H1 (cell line): Measurements from ENCODE around the gene CCDC15. TPM values are rescaled to one million over a fixed set of nuclear protein-coding genes. Genes with fewer than 3 reads are reported as not detected.

ENCODE experiments used
- ASH2L ChIP-seq: fragments of 200-600, 300-600 bp; sonication (generic); IDR thresholded peaks from one replicate; pipeline ENCODE4 v1.7.1; 2017; ENCODE audit warnings: low read length
- HDAC6 ChIP-seq: IDR thresholded peaks from one replicate; pipeline ENCODE4 v1.7.1; 2012; ENCODE audit warnings: low read depth, mild to moderate bottlenecking, inconsistent platforms, low read length, moderate library complexity
- KDM5A ChIP-seq: fragments of 200-600 bp; IDR thresholded peaks from 2 replicates; pipeline ENCODE4 v1.7.1; 2012; ENCODE audit warnings: mild to moderate bottlenecking, low read length, inconsistent platforms, mixed read lengths
- NANOG ChIP-seq: IDR thresholded peaks from 2 replicates; pipeline ENCODE4 v1.6.1; 2011; ENCODE audit warnings: low read length, low read depth, mild to moderate bottlenecking, inconsistent platforms; ENCODE audit not compliant: insufficient read depth, poor library complexity, severe bottlenecking
- SUZ12 ChIP-seq: fragments of 200-600 bp; sonication (generic); IDR thresholded peaks from 2 replicates; pipeline ENCODE4 v1.6.1; 2012; ENCODE audit warnings: mild to moderate bottlenecking, inconsistent platforms, low read length, moderate library complexity, mixed read lengths
- TAF1 ChIP-seq: IDR thresholded peaks from 2 replicates; pipeline ENCODE4 v1.6.1; 2011; ENCODE audit warnings: mild to moderate bottlenecking, low read depth, low read length
- YY1 ChIP-seq: IDR thresholded peaks from 2 replicates; pipeline ENCODE4 v1.6.1; 2011; ENCODE audit warnings: low read depth, mild to moderate bottlenecking, low read length
- ZNF274 ChIP-seq: IDR thresholded peaks from 2 replicates; pipeline ENCODE4 v1.7.0; 2012; ENCODE audit warnings: low read length, borderline replicate concordance; ENCODE audit errors: extremely low read depth
- polyA plus RNA-seq, 7 experiments: library from polyadenylated mRNA; depleted of rRNA in 3 of 7; stranded (reverse) in 5 of 7; unstranded in 2 of 7; fragments of >200 nt in 5 of 7; fragments of 200-250 nt in 2 of 7; gene quantifications; 1 replicate in 5 of 7; 2 replicates in 1 of 7; 4 replicates in 1 of 7; pipeline versions ENCODE4 v1.2.1 to v1.2.3, GENCODE V29; 2011 to 2013; ENCODE audit warnings: missing spikeins in 2 of 7, mixed read lengths in 2 of 7
- total RNA-seq: library from RNA; stranded (reverse); fragmentation: NEBNext Ultra II Directional; extraction: Animal tissue kit (Norgen Biotek cat#: 25700); gene quantifications from 2 replicates; pipeline ENCODE4 v1.2.1, GENCODE V29; 2021
- TF ChIP-seq, protein P1 (sequence below): IDR thresholded peaks from 2 replicates; pipeline ENCODE4 v1.6.1; 2011; ENCODE audit warnings: low read length, improper control_type of control experiment

CCDC15 gene
- total and polyA plus RNA-seq, 2 of the 8 experiments (the other 6 are each of a cell fraction or from before 2014, with no cell fraction given), result 1.5 to 3.1 TPM

DNA sequence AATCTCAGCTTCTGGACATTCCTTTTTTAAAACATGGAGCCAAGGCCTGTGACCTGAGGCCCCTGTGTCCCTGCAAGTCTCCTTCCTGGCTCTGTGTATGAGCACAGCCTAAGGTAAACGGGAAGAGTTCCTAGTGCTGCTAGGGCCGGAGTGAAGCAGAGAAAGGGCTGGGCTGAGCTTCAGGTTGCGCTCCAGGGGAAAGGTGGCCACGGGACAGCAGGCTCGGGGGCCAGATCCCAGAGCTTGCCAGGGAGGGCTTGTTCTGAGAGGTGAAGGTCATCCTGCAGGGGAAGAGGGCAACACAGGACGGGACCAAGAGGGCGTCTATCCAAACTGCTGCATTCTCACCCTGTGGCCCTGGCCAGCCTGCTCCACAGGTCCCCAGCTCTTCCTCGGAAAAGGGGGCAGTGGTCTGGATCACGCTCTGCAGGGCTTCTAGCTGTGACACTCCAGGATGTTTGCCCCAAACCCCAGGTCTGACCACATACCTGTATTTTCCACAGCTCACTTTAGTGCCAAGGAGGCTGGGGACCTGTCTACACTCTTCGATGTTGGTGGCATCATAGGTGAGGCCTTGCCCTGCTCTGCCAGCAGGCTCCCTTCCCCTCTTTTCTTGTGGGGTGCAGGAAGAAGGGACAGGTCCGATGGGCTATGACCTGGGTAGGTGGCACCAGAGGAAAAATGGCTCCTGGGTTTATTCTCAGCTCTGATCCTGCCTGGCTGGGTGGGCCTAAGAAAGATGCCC is 129.5 kb downstream of the CCDC15 start (continued):
- no peak for TF ChIP-seq NANOG
- no peak for TF ChIP-seq KDM5A
- no peak for TF ChIP-seq ZNF274
- TF ChIP-seq ASH2L, result no peak
- no peak for TF ChIP-seq HDAC6
- TF ChIP-seq, protein P1, sequence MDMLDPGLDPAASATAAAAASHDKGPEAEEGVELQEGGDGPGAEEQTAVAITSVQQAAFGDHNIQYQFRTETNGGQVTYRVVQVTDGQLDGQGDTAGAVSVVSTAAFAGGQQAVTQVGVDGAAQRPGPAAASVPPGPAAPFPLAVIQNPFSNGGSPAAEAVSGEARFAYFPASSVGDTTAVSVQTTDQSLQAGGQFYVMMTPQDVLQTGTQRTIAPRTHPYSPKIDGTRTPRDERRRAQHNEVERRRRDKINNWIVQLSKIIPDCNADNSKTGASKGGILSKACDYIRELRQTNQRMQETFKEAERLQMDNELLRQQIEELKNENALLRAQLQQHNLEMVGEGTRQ, result no peak
- no peak for TF ChIP-seq SUZ12
- TF ChIP-seq YY1, result no peak
- no peak for TF ChIP-seq TAF1
